Hematopoietic multipotent progenitor cell treated with erythropoietin and hydrocortisone succinate and interleukin-3 and kit ligand, for 17 days (in vitro differentiated cells): ENCODE measurements around the gene ZDHHC21.

Source experiments
- DNase-seq: peaks from one replicate; pipeline ENCODE4 v3.0.0-alpha.2; 2015; ENCODE audit warnings: low spot score

The ZDHHC21 gene

DNA sequence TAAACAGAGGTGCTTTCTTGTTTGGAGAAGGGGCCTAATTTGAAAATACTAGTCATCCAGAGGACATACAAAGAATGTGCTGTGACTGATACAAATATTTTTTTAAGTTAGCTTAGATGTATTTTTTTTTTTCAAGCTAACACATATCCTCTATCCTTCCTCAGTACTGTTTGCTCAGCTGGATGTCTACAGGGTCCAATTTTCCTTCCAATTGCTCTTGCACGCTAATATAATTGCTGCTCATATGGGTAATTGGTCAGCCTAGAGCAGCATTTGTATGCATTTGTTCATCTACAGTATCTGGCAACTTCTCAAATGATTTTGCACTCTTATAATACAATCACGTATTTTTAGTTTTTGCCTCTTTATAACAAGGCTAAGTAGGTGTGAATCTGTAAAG is 84.7 kb downstream of the ZDHHC21 start:
- no peak for DNase-seq

DNA sequence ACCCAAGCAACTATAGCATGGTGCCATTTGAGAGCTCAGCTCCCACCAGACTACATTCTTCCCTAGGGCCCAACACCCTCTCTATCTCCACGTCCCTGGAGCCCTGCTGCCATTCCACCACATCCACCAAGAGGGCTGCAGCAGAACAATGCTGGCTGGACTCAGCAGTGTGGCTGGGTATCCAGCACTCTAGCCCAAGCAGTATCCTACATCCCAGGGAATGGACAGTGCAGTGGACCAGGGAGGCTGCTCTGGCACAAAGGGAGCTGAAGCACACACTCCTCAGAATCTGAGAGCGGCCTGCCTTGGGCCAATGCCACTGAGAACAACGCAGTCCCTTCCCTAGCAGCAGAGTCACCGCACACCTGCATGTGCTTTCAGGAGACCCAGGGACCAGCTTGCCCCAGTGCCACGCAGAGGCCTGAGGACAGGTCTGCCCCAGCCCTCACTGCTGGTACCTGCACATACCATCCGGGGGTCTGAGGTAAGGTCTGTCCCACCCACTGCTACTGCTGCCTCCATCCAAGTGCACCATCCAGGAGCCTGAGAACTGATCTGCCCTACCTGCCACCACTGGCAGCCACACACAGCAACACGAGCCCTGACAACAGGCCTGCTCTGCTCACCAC is 95.9 kb downstream of the ZDHHC21 start:
- DNase-seq, result no peak

DNA sequence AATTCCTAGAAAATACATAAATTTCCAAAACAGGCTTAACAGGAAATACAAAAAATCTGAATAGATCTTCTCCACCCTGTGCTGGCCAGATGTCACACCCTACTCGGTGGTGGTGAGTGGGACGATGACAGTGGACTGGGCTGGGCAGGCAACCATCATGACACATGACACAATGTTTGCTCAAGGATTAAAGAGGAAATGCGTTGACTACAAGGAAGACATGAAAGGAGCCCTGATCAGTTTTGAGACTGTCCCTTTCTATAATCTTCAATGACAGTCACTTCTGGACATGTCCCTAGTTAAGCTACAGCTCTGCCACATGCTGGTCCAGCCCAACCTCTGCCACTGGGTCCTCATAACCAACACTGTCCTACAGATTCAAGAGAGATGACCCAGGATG is 99.8 kb downstream of the ZDHHC21 start:
- DNase-seq, result no peak

DNA sequence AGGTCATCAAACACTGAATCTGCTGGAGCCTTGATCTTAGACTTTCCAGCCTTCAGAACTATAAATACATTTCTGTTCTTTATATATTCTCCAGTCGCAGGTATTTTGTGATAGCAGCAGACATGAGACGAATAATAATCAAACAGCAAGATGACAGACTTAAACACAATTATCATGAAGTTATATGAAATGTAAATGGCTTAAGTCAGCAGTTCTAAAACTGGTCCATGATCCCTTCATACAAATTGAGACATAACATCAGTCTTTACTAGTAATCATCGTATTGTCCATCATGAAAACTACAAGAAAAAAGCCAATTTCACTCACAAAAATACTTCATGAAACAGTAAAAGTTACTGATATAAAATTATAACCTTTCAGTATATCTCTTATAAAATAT is 101.8 kb downstream of the ZDHHC21 start:
- DNase-seq, result no peak

GRCh38 chr9:14585730-14586473 is 107.3 kb downstream of the ZDHHC21 start:
- no peak for DNase-seq

GRCh38 chr9:14584571-14584970 is 108.7 kb downstream of the ZDHHC21 start:
- DNase-seq, result no peak

- DNase-seq, result no peak
Observed at GRCh38 chr9:14578030-14578429, 115.2 kb downstream of the ZDHHC21 start.

DNA sequence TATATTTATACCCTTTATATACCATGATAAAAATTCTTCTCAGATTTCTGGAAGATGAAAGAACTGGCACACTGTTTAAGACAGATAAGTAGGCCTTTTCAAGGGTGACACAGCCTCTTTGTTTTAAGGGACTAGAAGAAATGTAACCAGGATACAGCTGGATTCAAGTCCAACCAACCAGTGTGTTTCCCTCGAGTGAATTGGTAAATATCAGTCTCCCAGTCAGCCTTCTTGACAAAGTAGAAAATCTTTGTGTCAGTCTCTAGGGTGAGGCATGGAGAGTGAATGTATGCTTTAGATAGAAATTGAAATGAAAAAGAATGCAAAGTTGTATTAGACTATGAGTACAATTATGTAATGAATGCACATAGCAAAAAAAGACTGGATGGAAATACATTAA is 119.1 kb downstream of the ZDHHC21 start:
- no peak for DNase-seq

DNA sequence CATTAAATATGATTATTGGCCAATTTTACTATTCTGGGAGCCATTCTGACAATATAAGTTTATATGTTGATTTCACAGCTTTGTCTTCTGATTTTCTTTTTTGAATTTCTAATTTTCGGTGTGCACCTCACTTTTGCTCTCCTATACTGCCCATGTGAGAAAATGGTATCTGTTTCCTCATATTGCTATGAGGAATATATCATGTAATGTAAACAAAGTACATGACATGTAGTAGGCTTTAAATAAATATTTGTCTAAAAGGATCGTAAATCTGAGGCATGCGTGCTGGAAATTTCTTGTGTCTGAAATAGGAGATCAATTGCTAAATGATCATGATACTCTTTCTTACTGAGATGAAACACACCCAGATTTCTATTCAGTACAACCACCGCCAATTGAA is 119.9 kb downstream of the ZDHHC21 start:
- DNase-seq, result no peak

DNA sequence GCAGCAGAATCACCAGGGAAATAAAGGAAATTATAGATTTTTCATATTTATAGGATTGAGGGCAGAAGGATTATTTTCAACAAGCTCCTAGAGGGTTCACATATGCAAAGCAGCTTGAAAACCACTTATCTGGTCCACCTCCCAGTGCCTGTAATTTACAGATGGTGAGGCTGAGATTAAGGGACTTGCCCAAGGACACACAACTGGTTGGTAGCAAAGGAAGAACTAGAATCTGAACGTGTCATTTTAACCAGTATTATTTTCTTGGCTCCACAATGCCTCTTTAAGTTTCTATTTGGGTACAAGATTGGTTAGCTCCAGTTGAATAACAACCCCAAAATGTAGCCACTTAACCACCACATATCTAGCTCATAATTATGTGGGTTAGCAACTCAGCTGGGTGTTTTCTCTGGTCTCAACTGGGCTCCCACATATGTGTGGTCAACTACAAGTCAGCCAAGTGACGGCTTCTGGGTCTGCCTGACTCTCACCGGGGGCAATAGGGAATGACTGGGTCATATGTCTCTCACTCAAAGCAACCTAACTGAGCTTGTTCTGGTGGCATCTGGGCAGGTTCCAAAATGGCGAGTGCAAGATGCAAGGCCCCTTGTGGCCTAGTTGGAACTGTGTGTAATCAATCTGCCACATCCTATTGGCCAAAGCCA is 127.7 kb downstream of the ZDHHC21 start:
- no peak for DNase-seq

GRCh38 chr9:14563902-14564624 is 129.2 kb downstream of the ZDHHC21 start:
- no peak for DNase-seq

DNA sequence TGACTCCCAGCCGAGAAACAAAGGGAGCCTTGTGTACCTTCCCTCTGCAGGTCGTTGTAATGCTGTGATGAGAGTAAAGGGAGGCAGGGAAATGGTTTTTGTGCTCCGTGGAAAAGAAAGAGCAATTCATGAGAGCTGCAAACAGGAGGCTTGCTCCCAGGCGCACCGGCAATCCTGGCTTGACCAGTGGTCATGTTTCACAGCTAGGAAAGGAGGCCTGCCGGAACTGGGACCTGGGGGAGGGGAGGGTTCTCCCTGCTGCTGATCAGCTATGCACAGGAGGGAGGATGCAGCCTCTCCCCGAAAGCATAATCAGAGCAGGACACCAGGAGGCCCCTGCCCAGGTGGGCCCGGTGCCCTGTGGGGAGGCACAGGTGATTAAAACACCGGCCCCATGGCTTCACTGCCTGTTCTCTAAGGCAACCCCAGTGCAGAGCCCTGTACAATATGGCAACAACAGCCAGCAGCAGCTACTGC is 131.3 kb downstream of the ZDHHC21 start:
- no peak for DNase-seq
